Measurements from ENCODE around the gene NAA35. TPM values are rescaled to one million over a fixed set of nuclear protein-coding genes. Genes with fewer than 3 reads are reported as not detected.

Gene NAA35
- total RNA-seq, 1 donor from 2014 or later: 35.7 TPM

DNA sequence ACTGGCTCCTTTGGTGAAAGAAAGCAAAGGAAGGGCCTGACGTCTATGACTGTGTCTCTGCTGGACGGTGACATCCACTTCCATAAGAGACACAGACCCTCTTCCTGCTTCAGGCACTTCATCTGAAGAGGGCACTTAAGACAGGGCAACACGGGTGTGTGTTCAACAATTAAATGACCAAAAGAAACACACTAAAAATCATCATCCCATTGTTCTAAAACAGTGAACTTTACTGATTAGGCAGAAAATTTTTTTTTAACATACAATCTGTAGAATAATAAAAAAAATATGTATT is 99.9 kb downstream of the NAA35 start:
- Mint-ChIP-seq H3K4me1 (ENCODE audit: unreplicated experiment) (peaks cover 4% of the 10 kb centered on the region), H3K36me3 (peaks cover 38% of the 10 kb centered on the region), H3K27me3 (no peaks in the 10 kb centered on the region), H3K27ac (no peak overlapping the region), H3K4me3 (no peak overlapping the region), H3K9me3 (no peaks in the 10 kb centered on the region)
- TF ChIP-seq, protein P1, sequence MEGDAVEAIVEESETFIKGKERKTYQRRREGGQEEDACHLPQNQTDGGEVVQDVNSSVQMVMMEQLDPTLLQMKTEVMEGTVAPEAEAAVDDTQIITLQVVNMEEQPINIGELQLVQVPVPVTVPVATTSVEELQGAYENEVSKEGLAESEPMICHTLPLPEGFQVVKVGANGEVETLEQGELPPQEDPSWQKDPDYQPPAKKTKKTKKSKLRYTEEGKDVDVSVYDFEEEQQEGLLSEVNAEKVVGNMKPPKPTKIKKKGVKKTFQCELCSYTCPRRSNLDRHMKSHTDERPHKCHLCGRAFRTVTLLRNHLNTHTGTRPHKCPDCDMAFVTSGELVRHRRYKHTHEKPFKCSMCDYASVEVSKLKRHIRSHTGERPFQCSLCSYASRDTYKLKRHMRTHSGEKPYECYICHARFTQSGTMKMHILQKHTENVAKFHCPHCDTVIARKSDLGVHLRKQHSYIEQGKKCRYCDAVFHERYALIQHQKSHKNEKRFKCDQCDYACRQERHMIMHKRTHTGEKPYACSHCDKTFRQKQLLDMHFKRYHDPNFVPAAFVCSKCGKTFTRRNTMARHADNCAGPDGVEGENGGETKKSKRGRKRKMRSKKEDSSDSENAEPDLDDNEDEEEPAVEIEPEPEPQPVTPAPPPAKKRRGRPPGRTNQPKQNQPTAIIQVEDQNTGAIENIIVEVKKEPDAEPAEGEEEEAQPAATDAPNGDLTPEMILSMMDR (conservative IDR thresholded peaks at IDR 0.05): no peak
- DNase-seq (ENCODE audit: extremely low spot score, unreplicated experiment): no peak

DNA sequence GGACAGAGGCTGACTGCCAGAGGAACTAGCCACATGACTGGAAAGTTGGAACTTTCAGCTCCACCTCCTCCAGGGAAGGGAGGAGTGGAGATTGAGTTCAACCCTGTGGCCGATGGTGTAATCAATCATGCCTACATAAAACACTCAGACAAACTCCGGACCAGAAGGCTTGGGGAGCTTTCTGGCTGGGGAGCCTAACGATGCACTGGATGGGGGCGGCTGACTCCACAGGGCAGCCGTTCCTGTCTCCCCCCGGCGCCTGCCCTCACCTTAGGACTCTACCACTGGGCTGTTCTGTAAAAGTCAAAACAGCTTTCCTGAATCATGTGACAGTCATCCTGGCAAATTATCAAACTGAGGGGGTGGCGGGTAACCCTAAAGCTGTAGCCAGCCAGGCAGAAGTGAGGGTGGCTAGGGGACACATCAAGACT is 100.4 kb downstream of the NAA35 start:
- H3K4me1 Mint-ChIP-seq (ENCODE audit: unreplicated experiment): peaks cover 4% of the 10 kb centered on the region
- H3K36me3 Mint-ChIP-seq: peaks cover 40% of the 10 kb centered on the region
- H3K9me3 Mint-ChIP-seq: no peaks in the 10 kb centered on the region
- TF ChIP-seq, protein P1 (conservative IDR thresholded peaks at IDR 0.05): no peak
- no peak overlapping the region for H3K4me3 Mint-ChIP-seq
- H3K27ac Mint-ChIP-seq: no peak overlapping the region
- no peak for DNase-seq (ENCODE audit: extremely low spot score, unreplicated experiment)
- H3K27me3 Mint-ChIP-seq: no peaks in the 10 kb centered on the region

DNA sequence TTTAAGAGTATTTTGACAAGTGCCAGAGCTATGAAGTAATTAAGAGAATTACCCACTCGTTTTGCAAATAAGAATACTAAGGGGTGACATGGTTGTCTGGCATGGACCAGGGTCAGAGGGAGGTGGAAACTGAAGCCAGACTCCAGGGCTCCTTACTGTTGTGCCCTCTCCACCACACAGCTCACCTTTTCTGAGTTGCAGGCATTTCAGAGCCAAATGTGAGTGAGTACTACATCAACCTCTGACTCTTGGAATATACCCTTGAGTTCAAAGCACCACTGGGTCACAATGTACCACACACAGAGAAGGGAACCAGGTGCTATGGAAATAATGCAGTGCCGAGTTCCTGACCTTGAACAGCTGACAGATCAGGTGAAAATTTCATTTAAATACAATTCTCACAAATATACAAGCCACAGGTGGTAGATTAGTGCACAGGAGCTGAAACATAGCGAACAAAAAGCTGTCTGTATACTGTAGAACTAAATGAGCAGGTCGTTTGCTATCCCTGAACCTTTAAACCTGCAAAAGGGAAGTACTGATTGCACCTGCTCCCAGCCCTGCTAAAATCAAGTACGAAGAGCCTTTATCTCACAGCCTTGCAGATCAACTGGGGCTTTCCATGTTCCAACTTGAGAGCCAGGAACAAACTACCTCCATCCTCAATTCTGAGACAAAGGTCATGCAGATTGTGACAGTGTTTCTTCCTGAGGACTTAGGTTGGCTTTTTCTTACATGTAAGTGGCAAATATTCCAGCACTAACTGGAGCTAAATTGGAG is 101.4 kb downstream of the NAA35 start:
- Mint-ChIP-seq H3K36me3 (peaks cover 42% of the 10 kb centered on the region), H3K9me3 (no peaks in the 10 kb centered on the region), H3K27me3 (no peaks in the 10 kb centered on the region), H3K4me3 (no peak overlapping the region), H3K4me1 (ENCODE audit: unreplicated experiment) (peaks cover 4% of the 10 kb centered on the region), H3K27ac (no peak overlapping the region)
- TF ChIP-seq, protein P1 (conservative IDR thresholded peaks at IDR 0.05): no peak
- DNase-seq (ENCODE audit: extremely low spot score, unreplicated experiment): no peak

DNA sequence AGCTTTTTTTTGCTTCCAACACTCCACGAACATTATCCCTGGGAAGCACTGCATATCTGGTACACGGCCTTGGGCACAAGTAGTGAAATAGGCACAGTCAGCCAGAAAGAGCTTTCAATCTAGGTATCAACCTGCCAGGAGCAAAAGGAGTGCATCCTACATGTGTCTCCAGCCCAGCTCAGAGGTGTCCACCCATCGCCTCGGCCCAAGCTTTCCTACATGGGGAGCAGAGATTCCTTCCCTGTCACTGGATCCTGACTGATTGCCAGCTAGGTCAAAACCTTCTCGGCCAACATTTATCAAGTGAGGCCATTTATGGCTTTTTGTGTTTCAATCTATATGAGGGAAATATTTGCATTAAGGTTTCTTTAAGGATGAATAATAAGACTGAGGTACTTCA is 102.6 kb downstream of the NAA35 start:
- no peak overlapping the region for H3K27ac Mint-ChIP-seq
- H3K36me3 Mint-ChIP-seq: peaks cover 36% of the 10 kb centered on the region
- TF ChIP-seq, protein P1 (conservative IDR thresholded peaks at IDR 0.05): no peak
- no peaks in the 10 kb centered on the region for H3K9me3 Mint-ChIP-seq
- peaks cover 4% of the 10 kb centered on the region for H3K4me1 Mint-ChIP-seq (ENCODE audit: unreplicated experiment)
- DNase-seq (ENCODE audit: extremely low spot score, unreplicated experiment): no peak
- H3K27me3 Mint-ChIP-seq: no peaks in the 10 kb centered on the region
- H3K4me3 Mint-ChIP-seq: no peak overlapping the region

DNA sequence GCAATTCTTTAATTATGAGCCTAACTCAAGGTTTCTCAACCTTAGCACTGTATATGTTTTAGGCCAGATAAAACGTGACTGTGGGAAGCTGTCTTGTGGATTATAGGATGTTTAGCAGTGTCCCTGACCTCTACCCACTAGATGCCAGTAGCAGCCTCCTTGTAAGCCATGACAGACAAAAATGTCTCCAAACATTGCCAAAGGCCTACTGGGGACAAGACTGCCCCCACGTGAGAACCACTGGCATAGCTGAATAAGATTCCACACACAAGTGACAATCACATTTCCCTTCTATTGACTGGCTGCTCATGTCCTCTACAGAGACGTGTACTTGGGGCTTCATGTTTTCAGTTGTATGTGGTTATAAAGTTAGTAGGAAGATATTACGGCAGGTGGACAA is 103.1 kb downstream of the NAA35 start:
- Mint-ChIP-seq H3K36me3 (peaks cover 31% of the 10 kb centered on the region), H3K4me3 (no peak overlapping the region), H3K27me3 (no peaks in the 10 kb centered on the region), H3K27ac (no peak overlapping the region), H3K4me1 (ENCODE audit: unreplicated experiment) (peaks cover 4% of the 10 kb centered on the region), H3K9me3 (no peaks in the 10 kb centered on the region)
- DNase-seq (ENCODE audit: extremely low spot score, unreplicated experiment): no peak
- TF ChIP-seq, protein P1 (conservative IDR thresholded peaks at IDR 0.05): peak; percentile 21

All from type B pancreatic cell (in vitro differentiated cells).